Measurements from ENCODE around the gene TDRD12. TPM values are rescaled to one million over a fixed set of nuclear protein-coding genes. Genes with fewer than 3 reads are reported as not detected.

The TDRD12 gene
- total and polyA plus RNA-seq, 2 of the 13 experiments (the other 11 are each of a cell fraction or from before 2014, with no cell fraction given): 0.03 to 0.40 TPM

DNA sequence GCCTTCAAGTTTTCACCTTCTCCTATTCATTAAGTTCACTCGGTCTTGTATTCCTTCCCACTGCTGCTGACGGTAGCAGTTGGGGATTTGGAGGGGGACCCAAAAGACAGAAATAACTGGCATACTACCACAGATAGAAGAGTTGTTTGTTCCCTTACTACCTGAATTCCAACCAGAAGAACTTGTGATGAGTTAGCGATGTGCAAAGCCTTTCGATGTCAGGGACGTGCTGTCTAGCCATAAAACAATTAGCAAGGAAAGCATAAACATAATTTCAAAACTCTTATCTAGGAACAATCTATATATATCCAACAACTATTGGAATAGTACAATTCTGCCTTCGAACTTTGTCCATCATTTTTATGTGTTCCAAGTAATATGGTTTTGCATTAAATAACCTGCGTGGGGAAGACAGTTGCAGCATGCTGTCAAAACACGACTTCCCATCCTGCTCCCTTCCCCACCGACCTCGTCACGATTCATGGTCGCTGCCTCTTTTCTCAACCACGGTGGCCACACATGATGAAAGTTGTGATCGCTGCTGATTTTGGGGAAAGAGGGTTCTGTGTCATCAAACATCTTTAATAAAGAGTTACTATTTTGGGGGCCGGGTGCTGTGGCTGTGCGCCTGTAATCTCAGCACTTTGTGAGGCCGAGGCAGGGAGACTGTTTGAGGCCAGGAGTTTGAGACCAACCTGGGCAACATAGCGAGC lies 153.8 kb downstream of the TDRD12 start (continued):
- no peak for TF ChIP-seq ZNF770 (CRISPR knock-in tag; IDR thresholded peaks at IDR 0.05)
- TF ChIP-seq ZNF367 (CRISPR knock-in tag; IDR thresholded peaks at IDR 0.05; ENCODE audit: borderline replicate concordance): no peak
- no peak for TF ChIP-seq MIER3 (CRISPR knock-in tag; IDR thresholded peaks at IDR 0.05; ENCODE audit: borderline replicate concordance)
- TF ChIP-seq, protein P1, sequence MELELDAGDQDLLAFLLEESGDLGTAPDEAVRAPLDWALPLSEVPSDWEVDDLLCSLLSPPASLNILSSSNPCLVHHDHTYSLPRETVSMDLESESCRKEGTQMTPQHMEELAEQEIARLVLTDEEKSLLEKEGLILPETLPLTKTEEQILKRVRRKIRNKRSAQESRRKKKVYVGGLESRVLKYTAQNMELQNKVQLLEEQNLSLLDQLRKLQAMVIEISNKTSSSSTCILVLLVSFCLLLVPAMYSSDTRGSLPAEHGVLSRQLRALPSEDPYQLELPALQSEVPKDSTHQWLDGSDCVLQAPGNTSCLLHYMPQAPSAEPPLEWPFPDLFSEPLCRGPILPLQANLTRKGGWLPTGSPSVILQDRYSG (CRISPR knock-in tag; IDR thresholded peaks at IDR 0.05): no peak

DNA sequence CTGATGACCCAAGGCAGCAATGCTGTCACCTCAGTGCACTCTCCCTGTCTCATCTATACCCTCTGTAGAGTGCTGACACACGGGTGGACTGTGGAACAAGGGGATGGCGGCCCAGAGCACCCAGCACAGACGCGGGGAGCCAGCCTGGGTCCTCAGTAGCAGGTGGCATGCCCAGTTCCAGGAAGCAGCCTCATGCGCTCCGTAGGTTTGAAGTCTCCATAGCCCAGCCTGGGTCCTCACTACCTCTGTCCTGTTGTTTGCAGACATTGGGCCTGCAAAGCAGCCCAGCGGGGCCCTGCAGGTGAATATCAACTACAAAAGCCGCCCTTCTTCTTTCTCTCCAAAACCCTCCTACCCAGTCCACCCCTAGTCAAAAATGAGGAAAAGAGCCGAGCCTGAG lies 155.0 kb downstream of the TDRD12 start:
- Histone ChIP-seq H3K4me1 (ENCODE audit: insufficient read depth, low read length) (peaks cover 18% of the 10 kb centered on the region), H3K36me3 (replicated peaks in 1 of 2; ENCODE audit: control insufficient read depth in 1 of 2, insufficient read depth in 2 of 2, low read length in 2 of 2) (no peaks in the 10 kb centered on the region), H3K79me2 (ENCODE audit: insufficient read depth, low read length) (no peaks in the 10 kb centered on the region), H2AFZ (ENCODE audit: low read length) (no peak overlapping the region), H3K4me3 (replicated peaks in 1 of 3; ENCODE audit: insufficient read depth in 1 of 3, low read depth in 2 of 3, low read length in 3 of 3) (no peak overlapping the region), H3K4me2 (ENCODE audit: low read depth, low read length) (no peak overlapping the region), H4K20me1 (ENCODE audit: insufficient read depth, low read length) (no peaks in the 10 kb centered on the region), H3K27ac (ENCODE audit: extremely low read length, insufficient read depth, low read length) (no peak overlapping the region), H3K9me3 (ENCODE audit: low read length) (no peaks in the 10 kb centered on the region), H3K27me3 (ENCODE audit: control insufficient read depth in 1 of 2, insufficient read depth in 2 of 2, low read length in 2 of 2) (no peaks in the 10 kb centered on the region), H3K9ac (ENCODE audit: insufficient read depth, low read depth, low read length) (no peak overlapping the region)
- intact Hi-C loops (cut with micrococcal nuclease; ENCODE audit: unreplicated experiment): no loop called here
- ATAC-seq (no peak), DNase-seq (ENCODE audit: low spot score) (no peak), FAIRE-seq (no peak)
- WGBS (ENCODE audit: low lambda C conversion rate): 37% methylated on average over 7 of the region's 9 CpGs
- BruUV-seq (replicated peaks): no TSS peak
- ChIA-PET CTCF (ENCODE audit: low intra/inter-chr PET ratio, low total read pairs) (no interaction called here), POLR2A (no interaction called here)
- in situ Hi-C loops (cut with HindIII; ENCODE audit: extremely low pct_ligation_motif_present, low pct_unique_long_range_greater_than_20kb): no loop called here
- no peak for TF ChIP-seq HHEX (CRISPR knock-in tag; IDR thresholded peaks at IDR 0.05)
- no peak for TF ChIP-seq SALL1 (CRISPR knock-in tag; IDR thresholded peaks at IDR 0.05)
- no peak for TF ChIP-seq ZNF292 (CRISPR knock-in tag; IDR thresholded peaks at IDR 0.05; ENCODE audit: borderline replicate concordance, low read depth)
- no peak for TF ChIP-seq NR0B2 (CRISPR knock-in tag; IDR thresholded peaks at IDR 0.05)
- TF ChIP-seq SP2 (CRISPR knock-in tag; IDR thresholded peaks at IDR 0.05): no peak
- no peak for TF ChIP-seq ZFP36 (IDR thresholded peaks at IDR 0.05; ENCODE audit: borderline replicate concordance, low read depth, low read length, partially characterized antibody)
- TF ChIP-seq MAX (IDR thresholded peaks at IDR 0.05): no peak
- TF ChIP-seq ZNF432 (CRISPR knock-in tag; IDR thresholded peaks at IDR 0.05; ENCODE audit: borderline replicate concordance): no peak
- TF ChIP-seq TARDBP (CRISPR knock-in tag; IDR thresholded peaks at IDR 0.05): no peak
- TF ChIP-seq FOXK1 (CRISPR knock-in tag; IDR thresholded peaks at IDR 0.05; ENCODE audit: borderline replicate concordance, low read depth): no peak
- no peak for TF ChIP-seq ZNF496 (CRISPR knock-in tag; IDR thresholded peaks at IDR 0.05; ENCODE audit: insufficient replicate concordance)

Data from HepG2 (cell line).